Psoas muscle (tissue), 8 donors: ENCODE results near the gene DIDO1. TPM values are rescaled to one million over a fixed set of nuclear protein-coding genes. Genes with fewer than 3 reads are reported as not detected.

Experiments used
- ATAC-seq, 4 donors: fragments of 200-7000 bp; cut with Tn5 transposase; one replicate each; pipeline ENCODE4 v1.9.1; 2020; ENCODE audit warnings: moderate library complexity in 3 of 4, mild to moderate bottlenecking in 2 of 4
- DNase-seq, 2 donors: peaks; one replicate each; pipeline ENCODE4 v3.0.0-alpha.2; 2020
- H3K27ac ChIP-seq: fragments of 200-600 bp; one replicate; pipeline ENCODE4 v1.8.0; 2022
- H3K27me3 ChIP-seq, 3 donors: fragments of 200-600 bp in 1 of 3; one replicate each; pipeline versions ENCODE4 v1.6.1 to v1.8.0; 2013 to 2022; ENCODE audit warnings: low read length in 2 of 3, mild to moderate bottlenecking in 2 of 3, moderate library complexity in 1 of 3; ENCODE audit not compliant: insufficient read depth in 3 of 3
- H3K36me3 ChIP-seq, 2 donors: fragments of 200-600 bp in 1 of 2; one replicate each; pipeline versions ENCODE4 v1.6.1 to v1.8.0; 2013 to 2022; ENCODE audit warnings: low read depth in 1 of 2, mild to moderate bottlenecking in 1 of 2, moderate library complexity in 1 of 2; ENCODE audit not compliant: insufficient read depth in 1 of 2
- H3K4me1 ChIP-seq: fragments of 200-600 bp; one replicate; pipeline ENCODE4 v1.8.0; 2022
- H3K4me3 ChIP-seq: fragments of 200-600 bp; one replicate; pipeline ENCODE4 v1.8.0; 2022; ENCODE audit warnings: mild to moderate bottlenecking
- H3K9me3 ChIP-seq: fragments of 200-600 bp; one replicate; pipeline ENCODE4 v1.8.0; 2022
- CTCF ChIP-seq: fragments of 200-600 bp; IDR thresholded peaks from one replicate; pipeline ENCODE4 v1.8.0; 2022; ENCODE audit warnings: antibody characterized with exemption
- WGBS, 3 donors: extraction: QIAGEN DNeasy Blood & Tissue Kit; methylation state at CpG; one replicate each; pipeline versions ENCODE4 v1.1.6 to v1.1.7; 2013; 5-methylcytosine and 5-hydroxymethylcytosine counted together
- intact Hi-C, 2 donors: fragments of 100-400 bp; cut with DNase I; formaldehyde crosslinking; loops; one replicate each; pipeline versions ENCODE4 v1.11.0 to v1.14.2; 2022
- polyA plus RNA-seq, 3 donors: library from polyadenylated mRNA; stranded (reverse); fragments of 200-250 nt; gene quantifications; one replicate each; pipeline ENCODE4 v1.2.3, GENCODE V29; 2013
- total RNA-seq, 4 donors: library from RNA; stranded (reverse); fragmentation: NEBNext Ultra II Directional in 2 of 4; extraction: Animal tissue kit (Norgen Biotek cat#: 25700) in 2 of 4; gene quantifications; one replicate each; pipeline versions ENCODE4 v1.2.1 to v1.2.4, GENCODE V29; 2021 to 2023
- donor health status: healthy with polysubstance abuse.
- donor health status: DM: no; HTN: no; CAD: no; lungs with moderate emphysema.
- donor health status: Bipolar disorder and iron deficiency.
- donor health status: healthy.
- donor health status: DM: yes; HTN: yes; CAD: no.
- donor health status: DM: no; HTN: no; CAD: no.
- donor health status: DM: no; HTN: no; CAD: no.
- donor health status: DM: yes; HTN: yes; CAD: no.

The DIDO1 gene
- total and polyA plus RNA-seq, 7 donors: 10.0 to 32.4 (median 23.9) TPM

DNA sequence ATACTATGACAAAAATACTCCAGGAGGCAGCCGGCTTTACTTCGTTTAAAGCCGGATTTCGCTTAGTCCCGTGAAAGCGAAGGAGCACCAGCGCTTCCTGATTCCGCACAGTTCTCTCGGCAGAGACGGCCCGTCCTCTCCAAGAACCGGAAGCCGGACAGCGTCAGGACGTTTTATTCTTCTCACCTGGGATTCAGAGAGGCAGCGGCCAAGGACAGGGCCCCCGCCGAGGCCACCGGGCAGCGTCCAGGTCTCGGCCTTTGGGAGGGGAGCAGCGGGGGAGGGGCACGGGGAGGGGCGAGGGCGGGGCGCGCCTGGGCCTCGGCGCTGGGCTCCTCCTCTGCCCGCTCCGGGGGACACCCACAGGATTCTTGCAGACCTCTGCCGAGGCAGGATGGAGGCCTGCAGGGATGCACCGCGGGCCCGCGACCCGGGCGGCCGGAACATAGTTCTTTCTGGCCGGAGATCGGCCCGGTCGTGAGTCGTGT, 2.8 kb upstream of the DIDO1 start:
- H3K9me3 ChIP-seq: no peaks in the 10 kb centered on the region
- DNase-seq (peak; percentile 67 to 76), ATAC-seq (no peak)
- TF ChIP-seq CTCF: no peak
- H3K4me3 ChIP-seq: peak overlapping the region; percentile 61
- intact Hi-C loops: no loop called here
- WGBS, 3 donors: 14 to 28% (median 25%) methylated on average over 37 to 44 of the region's 44 CpGs
- H3K27ac ChIP-seq: peak overlapping the region; percentile 73
- no peaks in the 10 kb centered on the region for H3K27me3 ChIP-seq
- H3K4me1 ChIP-seq: peaks cover 54% of the 10 kb centered on the region
- peaks cover 0 to 9% of the 10 kb centered on the region in 2 donors for H3K36me3 ChIP-seq

DNA sequence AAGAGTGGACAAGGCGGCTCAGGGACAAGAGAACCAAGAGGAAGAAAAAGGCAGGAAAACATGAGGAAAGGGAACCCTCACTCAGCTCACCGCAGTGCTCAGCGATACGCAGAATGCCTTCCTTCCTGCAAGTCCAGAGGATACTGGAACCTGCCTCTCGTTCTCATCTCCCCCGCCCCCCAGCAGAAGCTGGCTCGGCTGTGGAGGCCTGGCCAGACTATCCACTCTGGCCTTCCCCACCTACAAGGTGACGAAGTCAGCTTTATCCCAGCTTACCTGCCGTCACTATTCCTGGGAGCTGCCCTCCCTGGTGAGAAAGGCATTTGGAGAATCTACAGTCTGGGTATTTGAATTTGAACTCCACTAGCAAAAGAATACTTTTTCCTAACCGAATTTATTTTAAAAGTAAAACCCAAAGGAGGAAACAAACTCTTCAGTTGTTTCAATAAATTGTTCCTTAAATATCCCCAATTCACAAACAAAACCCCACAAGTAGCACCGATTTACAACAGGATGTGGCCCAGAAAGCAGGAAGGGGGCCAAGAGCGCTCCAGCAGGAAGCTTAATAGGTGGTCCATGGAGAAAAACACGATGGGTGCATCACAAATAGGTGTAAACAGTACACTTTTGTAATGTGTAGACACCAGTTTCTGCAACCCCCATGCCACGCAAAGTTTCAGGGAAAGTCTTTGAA, 2.1 kb upstream of the DIDO1 start:
- H3K27me3 ChIP-seq: no peaks in the 10 kb centered on the region
- ATAC-seq (no peak), DNase-seq (no peak)
- 61 to 65% (median 64%) methylated on average over 14 of the region's 14 CpGs for WGBS, 3 donors
- peaks cover 0 to 9% of the 10 kb centered on the region in 2 donors for H3K36me3 ChIP-seq
- peaks cover 60% of the 10 kb centered on the region for H3K4me1 ChIP-seq
- peak overlapping the region; percentile 61 for H3K4me3 ChIP-seq
- no peak for TF ChIP-seq CTCF
- H3K27ac ChIP-seq: peak overlapping the region; percentile 73
- intact Hi-C loops: no loop called here
- H3K9me3 ChIP-seq: no peaks in the 10 kb centered on the region

GRCh38 chr20:62927128-62927705, 912 bp upstream of the DIDO1 start:
- Histone ChIP-seq H3K36me3 (no peaks in the 10 kb centered on the region), H3K4me1 (peaks cover 69% of the 10 kb centered on the region), H3K27me3 (no peaks in the 10 kb centered on the region), H3K9me3 (no peaks in the 10 kb centered on the region), H3K4me3 (peak overlapping the region; percentile 99), H3K27ac (peak overlapping the region; percentile 97)
- TF ChIP-seq CTCF: no peak
- DNase-seq (no peak), ATAC-seq (no peak)
- WGBS, 3 donors: 63 to 70% (median 69%) methylated on average over 12 of the region's 12 CpGs
- intact Hi-C loops: no loop called here

DNA sequence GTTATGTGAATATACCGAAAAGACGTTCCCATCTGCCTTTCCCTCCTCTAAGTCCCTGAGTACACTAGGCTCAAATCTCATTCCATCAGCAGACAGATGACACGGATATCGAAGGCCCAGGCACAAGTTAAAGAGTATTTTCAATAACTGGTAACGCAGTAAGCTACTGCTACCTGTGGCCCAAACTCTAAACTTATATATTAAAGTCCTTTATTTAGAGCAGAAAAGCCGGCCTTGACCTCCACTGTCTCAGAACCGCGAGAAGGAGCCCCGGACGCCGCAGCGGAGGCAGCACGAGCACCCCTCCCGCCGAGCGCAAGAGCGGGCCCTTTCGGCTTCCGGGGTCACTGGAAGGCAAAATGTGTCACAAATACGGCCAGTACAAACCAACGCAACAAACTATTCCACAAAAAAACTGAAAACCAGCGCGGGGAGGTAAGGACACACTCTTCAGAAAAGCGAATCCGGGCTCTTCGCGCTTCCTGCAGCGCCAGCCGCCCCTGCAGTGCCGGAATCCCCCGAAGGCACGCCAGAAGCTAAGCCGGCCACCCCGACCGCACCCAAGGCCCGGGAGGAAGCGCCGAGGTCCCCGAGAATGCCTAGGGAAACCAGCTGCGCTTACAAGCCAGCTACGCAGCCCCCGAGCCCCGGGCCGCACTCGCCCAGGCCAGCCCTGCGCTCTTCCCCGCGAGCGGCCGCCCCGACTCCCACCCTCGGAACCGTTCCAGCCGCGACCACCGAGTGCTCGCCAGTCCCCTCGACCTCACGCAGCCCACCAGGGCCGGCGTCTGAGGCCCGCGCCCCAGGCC, 681 bp downstream of the DIDO1 start:
- DNase-seq: peak; percentile 41 to 69
- WGBS, 3 donors: 0 to 1% (median 0%) methylated on average over 45 to 63 of the region's 63 CpGs
- intact Hi-C loops: loop anchor here in 1 of 2 donors (2.0 kb wide), 1 partner anchor 25 kb away; no protein-coding TSS in a partner anchor
- H3K4me1 ChIP-seq: peaks cover 70% of the 10 kb centered on the region
- peak overlapping the region; percentile 99 for H3K4me3 ChIP-seq
- ATAC-seq: peak in 2 of 4 donors; percentile 11 to 30
- no peak for TF ChIP-seq CTCF
- no peaks in the 10 kb centered on the region for H3K36me3 ChIP-seq
- peak overlapping the region; percentile 97 for H3K27ac ChIP-seq
- H3K9me3 ChIP-seq: no peaks in the 10 kb centered on the region
- no peaks in the 10 kb centered on the region for H3K27me3 ChIP-seq
